SKM-1 treated with dmso at 0.1 percent for 144 hours (cell line): ENCODE measurements around the gene MKNK1.

ENCODE experiments used
- DNase-seq: peaks from one replicate; lab custom pipeline; 2025; ENCODE audit not compliant: unreplicated experiment; lab: John Stamatoyannopoulos, UW

MKNK1 gene

DNA sequence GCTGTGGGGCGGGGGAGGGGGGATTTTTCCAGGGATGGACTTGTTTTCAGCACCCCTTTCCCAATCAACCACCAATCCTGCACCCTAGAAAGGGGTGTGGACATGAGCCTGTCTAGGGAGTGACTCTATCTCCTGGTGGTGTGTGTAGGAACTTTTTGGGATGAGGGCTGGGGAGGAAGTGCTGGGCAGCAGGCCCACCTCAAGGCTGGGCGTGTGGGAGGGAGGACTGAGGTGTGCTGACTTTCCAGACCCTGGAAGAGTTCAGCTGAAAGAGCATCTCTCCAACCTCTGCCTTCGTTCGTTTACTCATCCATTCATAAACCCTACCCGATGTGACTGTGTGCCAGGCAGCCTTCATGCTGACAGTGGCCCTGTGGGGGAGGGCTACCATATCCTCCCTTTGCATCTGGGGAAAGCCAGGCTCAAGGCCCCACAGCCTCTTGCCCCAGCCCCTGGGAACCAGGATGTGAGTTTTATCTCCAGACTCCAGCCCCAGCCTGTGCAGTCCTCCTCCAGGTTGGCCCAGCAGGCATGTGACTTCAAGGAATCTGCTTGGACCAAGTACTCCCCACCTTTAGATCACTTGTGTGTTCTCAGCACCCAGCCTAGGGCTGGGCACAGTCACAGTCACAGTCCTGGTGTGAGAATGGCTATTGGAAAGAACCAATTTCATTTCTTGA is 59.4 kb downstream of the MKNK1 start:
- no peak for DNase-seq

DNA sequence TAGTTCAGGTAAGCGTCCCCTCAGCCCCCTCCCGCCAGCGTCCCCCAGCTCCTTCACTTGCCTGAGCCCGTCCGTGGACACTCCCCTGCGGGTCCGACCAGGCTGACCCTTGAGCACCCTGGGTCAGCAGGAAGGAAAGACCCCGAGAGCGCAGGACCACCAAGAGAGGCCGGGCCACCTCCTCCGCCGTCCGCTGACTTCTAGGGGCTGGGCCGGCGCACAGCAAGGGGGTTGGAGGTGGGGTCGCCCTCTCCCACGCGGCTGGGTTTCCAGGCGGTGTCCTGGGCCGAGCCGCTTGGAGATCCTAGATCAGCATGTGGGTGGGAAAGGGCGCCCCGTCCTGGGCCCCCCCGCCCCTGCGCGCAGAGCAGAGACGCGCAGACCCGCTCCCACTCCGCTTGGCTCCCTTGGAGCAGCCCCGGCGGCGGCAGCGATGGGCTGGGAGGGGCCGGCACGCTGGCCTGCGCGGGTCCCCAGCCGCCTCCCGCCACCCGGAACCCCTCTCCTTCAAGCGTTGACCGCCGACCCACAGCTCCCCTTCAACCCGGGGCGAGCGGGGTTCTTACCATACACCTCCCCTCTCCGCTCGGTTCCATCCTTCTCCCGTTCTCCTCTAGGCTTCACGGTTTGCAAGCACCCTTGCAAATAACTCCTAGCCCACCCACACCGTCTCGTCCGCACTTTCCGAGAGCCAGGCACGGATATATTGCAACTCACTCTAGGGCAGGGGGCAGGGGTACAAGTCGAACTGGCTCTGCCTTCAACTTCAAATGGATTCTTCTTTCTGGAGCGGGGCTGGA is 60.1 kb downstream of the MKNK1 start:
- DNase-seq = no peak

DNA sequence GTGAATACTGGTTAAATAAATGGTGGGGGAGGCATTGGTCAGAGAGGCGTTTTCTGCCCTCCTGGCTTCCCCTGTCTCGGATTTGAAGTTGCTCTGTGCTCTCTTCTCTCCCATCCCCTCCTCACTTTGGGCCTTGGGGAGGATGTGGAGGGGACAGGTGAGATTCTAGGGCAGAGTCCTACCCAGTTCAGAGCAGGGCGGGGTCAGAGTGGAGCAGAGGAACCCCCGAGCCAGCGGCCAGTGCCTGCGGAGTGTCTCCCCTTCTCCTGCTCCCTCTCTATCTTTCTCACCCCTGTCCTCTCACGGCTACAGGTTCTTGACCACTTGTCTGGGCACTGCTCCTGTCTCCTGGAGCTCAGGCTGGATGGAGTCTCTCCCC is 60.7 kb downstream of the MKNK1 start:
- no peak for DNase-seq

DNA sequence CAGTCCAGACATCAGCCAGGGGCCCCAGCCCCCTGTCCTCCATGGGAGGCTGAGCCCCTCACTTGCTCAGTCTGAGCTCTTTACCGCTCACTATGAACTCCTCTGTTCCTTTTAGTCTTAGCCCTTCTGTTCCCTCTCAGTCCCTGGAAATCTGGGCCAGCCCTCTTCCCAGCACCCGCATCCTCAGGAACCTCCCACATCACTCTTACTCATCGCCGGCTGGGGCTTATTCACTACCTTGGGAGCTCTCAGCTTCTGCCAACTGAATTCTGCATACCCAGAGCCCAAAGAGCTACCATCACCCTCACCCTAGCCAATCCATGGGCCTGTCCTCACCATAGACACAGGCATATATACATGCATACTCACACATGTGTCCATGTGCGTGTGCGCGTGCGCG is 64.1 kb downstream of the MKNK1 start:
- no peak for DNase-seq

DNA sequence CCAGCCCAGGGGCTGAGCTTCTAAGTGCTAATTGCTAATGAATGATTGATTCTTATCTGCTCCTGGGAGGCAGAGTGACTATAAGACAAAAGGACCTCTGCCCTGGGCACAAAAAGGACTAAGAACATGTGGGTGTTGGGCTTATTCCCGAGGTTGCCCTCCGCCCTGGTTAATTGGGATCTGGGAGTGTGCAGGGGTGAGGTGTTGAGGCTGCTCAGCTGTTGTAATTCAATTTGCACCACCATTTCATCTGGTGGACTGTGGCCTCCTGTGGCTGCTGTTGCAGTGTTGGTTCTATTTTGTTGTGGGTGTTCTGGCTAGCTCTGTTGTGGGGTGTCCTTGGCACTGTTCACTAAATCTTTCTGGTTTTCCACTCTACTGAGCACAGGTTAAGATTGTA is 65.9 kb downstream of the MKNK1 start:
- no peak for DNase-seq

DNA sequence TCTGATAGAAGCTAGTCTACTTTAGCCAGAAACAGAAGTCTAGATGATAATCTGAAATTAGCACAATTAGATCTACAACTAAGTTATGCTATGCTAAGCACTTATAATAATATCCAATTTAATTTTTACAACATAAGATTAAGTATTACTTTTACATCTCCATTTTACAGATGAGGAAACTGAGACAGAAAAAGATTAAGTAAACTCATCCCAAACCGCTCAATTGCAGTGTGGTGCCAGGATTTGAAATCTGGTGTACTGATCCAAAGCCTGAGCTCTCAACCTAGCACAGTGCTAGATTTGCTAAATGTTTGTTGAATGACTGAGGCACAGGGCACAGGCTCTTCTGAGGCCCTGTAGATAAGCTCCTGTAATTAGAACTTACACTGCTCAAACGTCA is 66.4 kb downstream of the MKNK1 start:
- DNase-seq = no peak

DNA sequence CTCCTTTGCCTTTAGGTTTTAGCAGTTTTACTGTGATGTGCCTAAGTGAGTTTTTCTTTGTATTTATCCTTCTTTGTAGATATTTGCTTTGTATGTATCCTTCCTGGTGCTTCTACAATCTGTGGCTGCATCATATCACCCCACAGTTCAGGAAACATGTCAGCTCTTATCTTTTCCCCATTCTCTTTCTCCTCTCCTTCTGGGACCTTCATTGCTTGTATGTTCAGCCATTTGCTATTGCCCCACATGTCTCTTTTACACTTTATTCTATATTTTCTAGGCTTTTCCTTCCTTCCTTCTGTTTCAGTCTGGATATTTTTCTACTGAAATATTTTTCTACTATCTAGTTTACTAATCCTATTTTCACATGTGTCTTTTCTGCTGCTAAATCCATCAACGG is 67.5 kb downstream of the MKNK1 start:
- DNase-seq = no peak

DNA sequence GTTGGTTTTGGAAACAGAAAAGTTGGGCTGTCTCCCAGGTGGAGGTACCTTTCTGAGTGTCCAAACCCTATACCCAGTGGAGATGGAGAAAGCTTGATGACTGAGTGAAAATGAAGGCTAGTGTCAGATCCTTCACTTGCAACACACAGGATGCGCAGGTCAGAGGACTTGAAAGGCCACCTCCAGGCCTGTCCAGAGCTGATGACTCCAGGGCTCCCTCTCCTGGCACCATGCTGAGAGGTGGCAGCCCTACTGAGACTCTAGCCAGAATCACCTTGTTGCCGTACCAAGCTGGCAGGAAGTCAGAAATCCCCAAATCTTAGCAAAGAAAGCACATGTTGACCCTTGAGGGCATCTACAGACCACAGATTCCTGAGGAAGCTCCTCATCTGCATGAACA is 69.0 kb downstream of the MKNK1 start:
- peak; percentile 51 for DNase-seq

DNA sequence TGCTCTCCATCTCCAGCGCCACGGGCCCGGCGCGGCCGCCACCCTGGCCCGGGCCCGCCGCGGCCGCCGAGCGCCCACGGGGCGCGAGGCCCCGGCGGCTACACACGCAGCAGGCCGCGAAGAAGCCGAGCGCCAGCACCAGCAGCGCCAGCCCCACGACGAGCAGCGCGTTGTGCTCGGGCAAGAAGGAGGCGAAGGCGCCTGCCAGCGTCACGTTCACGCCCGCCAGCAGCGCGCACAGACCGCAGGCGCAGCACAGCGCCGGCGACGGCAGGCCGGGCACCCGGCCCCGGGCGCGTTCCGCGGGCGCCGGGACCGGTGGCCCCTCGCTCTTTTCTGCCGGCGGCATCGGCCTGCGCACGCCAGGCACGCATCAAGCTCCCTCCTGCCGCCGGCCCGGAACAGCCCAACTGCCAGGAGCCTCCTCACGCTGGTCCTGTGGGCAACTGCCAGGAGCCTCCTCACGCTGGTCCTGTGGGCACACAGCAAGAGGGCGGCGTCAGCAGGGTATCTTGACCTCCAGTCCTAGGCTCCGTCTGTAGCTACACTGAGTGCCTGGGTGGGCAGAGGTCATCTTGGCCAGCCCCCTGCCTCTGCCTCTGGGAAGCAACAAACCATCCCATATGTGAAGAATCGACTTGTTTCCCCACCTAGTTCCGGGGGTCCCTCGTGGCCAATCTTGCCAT is 70.7 kb downstream of the MKNK1 start:
- DNase-seq = no peak

DNA sequence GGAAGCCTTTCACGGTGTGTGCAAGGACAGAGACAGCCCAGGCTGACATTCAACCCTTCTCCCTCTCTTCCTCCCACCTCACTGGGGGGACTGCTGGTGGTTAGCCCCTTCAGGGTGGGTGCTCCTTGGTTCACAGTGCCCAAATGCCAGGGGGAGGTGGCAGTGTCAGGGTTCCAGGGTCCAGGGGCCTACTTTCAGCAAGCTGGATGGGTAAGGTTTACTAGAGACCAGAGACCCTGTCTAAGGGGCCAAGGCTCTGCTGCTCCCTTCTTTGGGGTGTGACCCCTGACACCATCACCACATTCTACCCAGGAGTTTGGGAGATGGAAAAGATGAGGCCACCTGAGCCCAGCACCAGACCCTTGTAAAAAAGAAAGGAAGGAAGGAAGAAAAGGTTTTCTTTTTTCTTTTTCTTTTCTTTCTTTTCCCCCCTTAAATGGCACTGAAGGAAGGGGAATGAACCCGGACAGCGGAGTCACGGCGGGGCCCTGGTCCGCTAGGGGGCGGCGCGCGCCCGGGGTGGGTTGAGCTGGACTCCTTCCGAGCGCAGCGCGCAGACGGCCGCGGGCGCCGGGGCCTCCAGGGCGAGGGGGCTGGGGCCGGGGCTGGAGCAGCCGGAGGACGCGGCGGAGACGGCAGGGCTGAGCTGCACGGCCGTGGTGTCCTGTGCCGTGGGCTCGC is 71.4 kb downstream of the MKNK1 start:
- DNase-seq = peak; percentile 9

DNA sequence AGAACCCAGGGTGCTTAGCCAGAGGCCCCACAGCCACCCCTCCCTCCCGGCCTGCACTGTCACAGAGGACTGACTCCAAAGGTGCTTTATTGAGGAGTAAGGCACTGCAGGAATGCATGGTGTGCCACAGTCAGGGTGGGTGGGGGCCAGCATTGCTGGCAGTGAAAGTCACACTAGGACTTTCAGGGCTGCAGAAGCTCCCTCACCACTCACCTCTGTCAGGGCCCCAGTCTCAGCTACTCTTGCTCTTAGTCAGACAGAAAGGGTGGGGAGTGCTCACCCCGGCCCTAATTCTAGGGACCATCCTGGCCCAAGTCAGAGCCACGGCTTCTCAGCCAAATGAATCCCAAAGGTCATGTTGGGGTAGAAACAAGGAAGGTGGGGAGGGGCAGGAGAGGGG is 72.0 kb downstream of the MKNK1 start:
- DNase-seq = no peak

DNA sequence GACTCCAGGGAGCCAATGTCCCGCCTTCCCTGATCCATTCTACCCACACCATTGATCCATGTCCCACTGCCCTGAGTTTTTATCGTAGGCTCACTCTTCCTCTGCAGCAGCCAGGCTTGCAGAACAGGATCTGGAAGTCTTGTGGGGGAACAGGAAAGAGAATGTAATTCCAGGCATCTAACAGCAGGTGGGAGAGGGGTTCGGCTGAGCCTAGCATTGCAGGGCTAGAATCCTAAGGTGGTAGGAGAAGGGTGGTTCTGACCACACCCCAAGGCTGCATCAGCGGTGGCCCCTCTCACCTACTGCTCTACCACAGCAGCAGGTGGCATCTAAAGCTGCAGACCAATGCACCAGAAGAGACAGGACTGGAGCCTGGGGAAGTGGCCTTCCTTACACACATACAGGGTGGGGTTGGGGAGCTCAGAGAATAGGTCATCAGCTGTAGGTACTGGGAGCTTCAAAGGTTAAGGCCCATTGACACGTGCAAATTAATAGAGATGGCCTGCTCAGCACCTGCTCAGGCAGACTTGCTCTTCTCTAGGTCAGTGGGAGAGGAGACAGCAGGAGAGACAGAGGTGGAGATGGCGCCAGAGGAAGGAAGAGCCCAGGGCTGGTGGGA is 73.2 kb downstream of the MKNK1 start:
- DNase-seq = no peak

DNA sequence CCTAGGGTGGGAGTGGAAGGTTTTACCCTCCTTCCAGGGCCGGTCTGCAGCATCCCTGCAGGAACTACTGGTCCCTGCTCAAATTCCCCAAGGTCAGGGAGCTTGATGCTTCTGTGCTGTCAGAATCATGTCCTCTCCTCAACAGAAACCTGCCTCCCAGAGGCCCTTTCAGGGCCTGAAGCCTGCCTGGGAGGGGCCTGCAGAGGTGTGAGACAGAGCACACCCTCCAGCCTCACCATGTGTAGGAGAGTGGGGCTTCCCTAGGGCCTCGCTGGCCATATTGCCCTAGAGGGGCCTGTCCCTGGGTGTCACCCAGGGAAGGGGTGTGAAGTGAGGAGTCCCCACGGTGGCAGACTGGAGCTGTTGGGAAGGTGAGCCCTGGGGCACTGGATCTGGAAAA is 73.8 kb downstream of the MKNK1 start:
- DNase-seq = no peak

DNA sequence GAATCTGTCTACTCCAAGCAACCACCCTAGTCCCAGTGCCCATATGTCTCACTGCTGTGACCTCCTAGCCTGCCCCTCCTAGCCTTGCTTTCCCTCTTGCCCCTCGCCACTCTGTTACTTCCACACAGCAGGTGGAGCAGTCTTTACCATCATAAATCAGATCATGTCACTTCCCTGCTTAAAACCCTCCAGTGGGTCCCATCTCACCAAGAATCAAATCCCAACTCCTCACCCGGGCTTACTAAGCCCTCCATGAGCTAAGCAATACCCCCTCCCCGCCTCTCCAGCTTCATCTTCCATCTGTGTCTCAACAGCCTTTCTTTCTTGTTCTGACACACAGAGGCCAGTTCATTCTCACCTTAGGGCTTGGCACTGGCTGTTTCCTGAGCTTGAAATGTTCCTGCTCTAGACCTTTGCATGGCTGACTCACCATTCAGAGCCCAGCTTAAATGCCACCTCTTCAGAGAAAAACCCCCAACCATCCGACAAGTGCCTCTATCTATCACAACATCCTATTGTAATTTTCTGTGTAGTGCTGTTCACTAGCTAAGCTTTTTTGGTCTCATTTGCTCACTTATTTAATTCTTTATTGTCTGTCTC is 74.9 kb downstream of the MKNK1 start:
- no peak for DNase-seq

DNA sequence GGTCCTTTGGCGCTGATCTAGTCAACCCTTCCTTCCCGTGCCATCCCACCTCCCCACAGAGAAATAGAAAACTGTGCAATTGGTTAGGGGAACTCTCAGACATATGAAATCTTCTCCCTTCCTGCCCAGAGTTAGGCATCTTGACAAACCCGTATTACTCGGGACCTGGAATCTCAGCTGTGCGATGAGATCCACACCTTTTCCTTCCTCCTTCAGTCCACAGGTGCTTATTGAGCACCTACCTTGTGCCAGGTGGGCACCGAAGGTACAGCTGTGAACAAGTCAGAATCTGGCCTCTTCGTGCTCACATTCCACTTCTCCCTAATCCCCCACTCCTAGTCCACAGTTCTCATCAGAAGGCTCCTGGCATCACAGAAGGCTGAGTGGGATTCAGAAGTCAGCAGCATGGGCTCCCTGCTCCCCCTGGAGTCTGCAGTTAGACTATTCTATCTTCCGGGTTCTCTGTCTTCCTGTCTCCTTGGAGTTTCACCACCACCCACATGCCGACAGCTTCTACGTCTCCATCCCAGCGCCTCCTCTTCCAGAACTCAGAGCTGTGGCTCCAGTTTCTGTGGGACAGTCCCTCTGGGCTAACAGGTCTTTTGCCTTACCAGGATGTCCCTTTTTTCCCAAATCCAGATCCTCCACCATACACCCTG is 75.6 kb downstream of the MKNK1 start:
- no peak for DNase-seq

DNA sequence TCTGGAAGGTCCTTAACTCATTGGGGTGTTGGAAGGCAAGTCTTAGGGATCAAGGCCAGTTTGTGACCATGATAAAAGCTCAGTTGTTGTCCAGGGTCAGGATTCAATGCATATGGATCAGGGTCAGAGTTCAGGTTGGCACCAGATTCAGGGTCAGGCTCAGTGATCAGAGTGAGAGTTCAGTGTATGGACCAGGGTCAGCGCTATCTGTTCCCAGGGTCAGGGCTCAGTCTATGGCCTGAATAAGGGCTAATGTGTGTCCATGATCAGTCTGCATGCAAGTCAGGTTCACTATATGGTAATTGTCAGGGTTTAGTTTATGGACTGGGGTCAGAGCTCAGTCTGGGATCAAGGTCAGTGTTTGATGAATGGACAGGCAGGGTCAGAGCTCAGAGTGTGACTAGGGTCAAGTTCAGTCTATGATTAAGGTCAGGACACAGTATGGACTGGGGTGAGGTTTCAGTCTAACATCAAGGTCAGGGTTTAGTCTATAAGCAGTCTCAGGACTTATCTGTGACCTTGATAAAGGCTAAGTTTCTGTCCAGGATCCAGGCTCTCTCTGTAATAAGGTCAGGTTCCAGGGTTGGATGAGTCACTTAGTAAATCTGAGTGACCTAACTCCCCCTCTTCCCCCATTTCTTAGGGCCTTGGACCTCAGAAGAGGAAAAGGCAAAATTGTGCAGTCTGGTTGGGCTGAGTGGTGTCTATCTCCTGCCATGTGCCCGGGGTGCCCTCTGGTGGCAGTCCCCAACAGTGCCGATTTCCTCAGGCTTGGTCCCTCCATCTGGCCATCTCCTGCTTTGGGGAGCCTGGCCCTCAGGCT is 76.4 kb downstream of the MKNK1 start:
- DNase-seq = peak; percentile 51

DNA sequence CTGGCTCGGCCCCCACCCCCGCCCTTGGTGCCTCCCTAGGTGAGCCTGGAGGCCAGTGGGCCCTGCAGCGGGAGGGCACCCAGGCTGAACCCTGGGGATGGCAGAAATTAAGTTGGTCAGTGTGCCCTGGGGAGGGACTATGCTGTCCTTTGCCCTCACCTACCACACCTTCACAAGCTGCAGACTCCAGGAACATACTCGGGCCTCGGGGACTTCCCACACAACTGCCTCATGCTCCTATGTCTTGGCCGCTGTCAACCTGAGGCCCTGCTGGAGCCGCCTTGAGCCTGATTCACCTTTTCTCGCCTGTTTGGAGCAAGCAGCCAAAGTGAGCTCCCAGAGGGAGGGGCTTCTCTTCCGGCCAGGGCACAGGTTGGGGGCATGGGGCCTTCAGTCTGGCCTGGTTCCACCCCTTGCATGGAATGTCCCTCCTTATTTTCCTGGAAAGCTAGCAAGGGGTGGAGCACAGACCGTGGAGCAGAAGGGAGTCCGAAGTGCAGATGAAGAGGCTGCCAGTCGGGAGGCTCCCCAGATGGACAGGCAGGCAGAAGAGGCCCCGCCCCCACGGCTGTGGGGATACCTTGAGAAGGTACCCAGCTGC is 77.3 kb downstream of the MKNK1 start:
- no peak for DNase-seq

DNA sequence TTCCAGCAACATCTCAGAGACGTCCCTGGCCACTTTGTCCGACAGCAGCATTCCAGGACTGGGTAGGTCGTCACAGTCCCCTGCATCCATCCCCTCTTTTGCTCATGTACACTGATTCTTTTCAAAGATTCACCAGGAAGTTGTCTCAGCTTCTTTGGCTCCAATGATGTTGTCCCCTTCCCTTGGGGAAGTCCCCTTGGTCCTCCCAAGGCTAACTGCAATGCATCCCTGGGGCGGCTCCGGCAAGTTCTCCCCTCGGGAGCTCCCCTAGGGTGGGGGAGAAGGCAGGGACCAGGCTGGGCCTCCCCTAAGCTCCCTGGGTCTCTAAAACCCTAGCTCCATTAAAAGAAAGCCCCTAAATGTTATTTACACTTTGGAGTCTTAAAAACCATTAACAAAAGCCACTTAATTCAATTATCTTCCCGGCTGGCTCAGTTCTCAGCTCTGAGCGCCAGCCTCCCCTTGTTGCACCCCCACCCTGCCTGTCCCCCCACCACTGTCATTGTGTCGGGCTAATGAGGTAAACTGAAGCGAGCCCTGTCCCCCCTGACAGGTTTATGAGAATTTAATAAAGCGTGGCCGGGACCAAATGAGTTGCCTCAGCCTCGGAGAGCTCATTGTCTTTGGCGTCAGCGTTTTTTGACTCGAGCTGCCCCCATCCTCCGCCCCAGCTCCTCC is 77.9 kb downstream of the MKNK1 start:
- DNase-seq = no peak
